Memory B cell (primary cell): Measurements from ENCODE around the gene KCNC3.

Experiments used
- ATAC-seq: fragments of 150-1000 bp; cut with Tn5 transposase; 2 replicates; pipeline ENCODE4 v1.10.0; 2021; ENCODE audit warnings: low read depth, mild to moderate bottlenecking, moderate library complexity
- DNase-seq, 2 donors: peaks; one replicate each; pipeline ENCODE4 v3.0.0; 2022; ENCODE audit warnings: low spot score in 2 of 2
- H3K27ac Mint-ChIP-seq: one replicate; pipeline ENCODE4 v1.8.0; 2022; ENCODE audit warnings: mild to moderate bottlenecking, moderate library complexity, mixed read lengths
- H3K27me3 Mint-ChIP-seq: one replicate; pipeline ENCODE4 v1.8.0; 2022; ENCODE audit warnings: mixed read lengths
- H3K36me3 Mint-ChIP-seq: one replicate; pipeline ENCODE4 v1.8.0; 2022; ENCODE audit warnings: mild to moderate bottlenecking, mixed read lengths
- H3K4me1 Mint-ChIP-seq: one replicate; pipeline ENCODE4 v1.8.0; 2022; ENCODE audit warnings: mixed read lengths
- H3K4me3 Mint-ChIP-seq: one replicate; pipeline ENCODE4 v1.8.0; 2022; ENCODE audit warnings: mild to moderate bottlenecking, moderate library complexity, mixed read lengths
- H3K9me3 Mint-ChIP-seq: one replicate; pipeline ENCODE4 v1.8.0; 2022; ENCODE audit warnings: mixed read lengths

The KCNC3 gene

GRCh38 chr19:50314724-50315708 lies 14.2 kb downstream of the KCNC3 start:
- peak overlapping the region; percentile 6 for H3K27ac Mint-ChIP-seq
- DNase-seq (no peak), ATAC-seq (no peak)
- peaks cover 20% of the 10 kb centered on the region for H3K4me1 Mint-ChIP-seq
- peaks cover 1% of the 10 kb centered on the region for H3K9me3 Mint-ChIP-seq
- peaks cover 36% of the 10 kb centered on the region for H3K27me3 Mint-ChIP-seq
- peaks cover 14% of the 10 kb centered on the region for H3K36me3 Mint-ChIP-seq
- H3K4me3 Mint-ChIP-seq = peak overlapping the region; percentile 41

- Mint-ChIP-seq H3K36me3 (peaks cover 8% of the 10 kb centered on the region), H3K4me3 (peak overlapping the region; percentile 18), H3K4me1 (peaks cover 20% of the 10 kb centered on the region), H3K27me3 (peaks cover 43% of the 10 kb centered on the region), H3K9me3 (peaks cover 1% of the 10 kb centered on the region), H3K27ac (no peak overlapping the region)
- no peak for DNase-seq
- peak; percentile 34 for ATAC-seq
Measured at GRCh38 chr19:50313812-50314536, 15.2 kb downstream of the KCNC3 start.

- H3K27me3 Mint-ChIP-seq = peaks cover 49% of the 10 kb centered on the region
- H3K9me3 Mint-ChIP-seq = peaks cover 1% of the 10 kb centered on the region
- ATAC-seq (no peak), DNase-seq (no peak)
- peaks cover 20% of the 10 kb centered on the region for H3K4me1 Mint-ChIP-seq
- H3K4me3 Mint-ChIP-seq = no peak overlapping the region
- no peak overlapping the region for H3K27ac Mint-ChIP-seq
- peaks cover 8% of the 10 kb centered on the region for H3K36me3 Mint-ChIP-seq
Measured at GRCh38 chr19:50312967-50313811, 16.0 kb downstream of the KCNC3 start.

GRCh38 chr19:50311723-50312635 lies 17.2 kb downstream of the KCNC3 start:
- H3K27ac Mint-ChIP-seq = no peak overlapping the region
- H3K36me3 Mint-ChIP-seq = peaks cover 2% of the 10 kb centered on the region
- DNase-seq = no peak
- ATAC-seq = no peak
- H3K27me3 Mint-ChIP-seq = peaks cover 47% of the 10 kb centered on the region
- H3K9me3 Mint-ChIP-seq = peaks cover 1% of the 10 kb centered on the region
- H3K4me1 Mint-ChIP-seq = peaks cover 20% of the 10 kb centered on the region
- no peak overlapping the region for H3K4me3 Mint-ChIP-seq

- Mint-ChIP-seq H3K9me3 (peaks cover 1% of the 10 kb centered on the region), H3K36me3 (peaks cover 2% of the 10 kb centered on the region), H3K4me1 (peaks cover 16% of the 10 kb centered on the region), H3K4me3 (no peak overlapping the region), H3K27ac (no peak overlapping the region), H3K27me3 (peaks cover 41% of the 10 kb centered on the region)
- ATAC-seq (no peak), DNase-seq (no peak)
Measured at GRCh38 chr19:50310759-50311465, 18.3 kb downstream of the KCNC3 start.

- no peaks in the 10 kb centered on the region for H3K9me3 Mint-ChIP-seq
- peaks cover 41% of the 10 kb centered on the region for H3K27me3 Mint-ChIP-seq
- H3K36me3 Mint-ChIP-seq = peaks cover 2% of the 10 kb centered on the region
- H3K27ac Mint-ChIP-seq = no peak overlapping the region
- H3K4me1 Mint-ChIP-seq = peaks cover 9% of the 10 kb centered on the region
- DNase-seq (no peak), ATAC-seq (no peak)
- H3K4me3 Mint-ChIP-seq = no peak overlapping the region
Measured at GRCh38 chr19:50309396-50310125, 19.6 kb downstream of the KCNC3 start.

- Mint-ChIP-seq H3K4me3 (no peak overlapping the region), H3K36me3 (peaks cover 2% of the 10 kb centered on the region), H3K27me3 (peaks cover 37% of the 10 kb centered on the region), H3K9me3 (no peaks in the 10 kb centered on the region), H3K4me1 (peaks cover 7% of the 10 kb centered on the region), H3K27ac (no peak overlapping the region)
- ATAC-seq = no peak
- no peak for DNase-seq
Measured at GRCh38 chr19:50308991-50309390, 20.2 kb downstream of the KCNC3 start.

- H3K27ac Mint-ChIP-seq = no peak overlapping the region
- DNase-seq (no peak), ATAC-seq (no peak)
- no peaks in the 10 kb centered on the region for H3K4me1 Mint-ChIP-seq
- no peak overlapping the region for H3K4me3 Mint-ChIP-seq
- H3K9me3 Mint-ChIP-seq = no peaks in the 10 kb centered on the region
- H3K27me3 Mint-ChIP-seq = peaks cover 18% of the 10 kb centered on the region
- peaks cover 2% of the 10 kb centered on the region for H3K36me3 Mint-ChIP-seq
Measured at GRCh38 chr19:50303558-50303957, 25.6 kb downstream of the KCNC3 start.

GRCh38 chr19:50301607-50301971 lies 27.6 kb downstream of the KCNC3 start:
- DNase-seq (no peak), ATAC-seq (no peak)
- Mint-ChIP-seq H3K4me1 (peaks cover 4% of the 10 kb centered on the region), H3K36me3 (peaks cover 3% of the 10 kb centered on the region), H3K4me3 (no peak overlapping the region), H3K27me3 (peaks cover 21% of the 10 kb centered on the region), H3K27ac (no peak overlapping the region), H3K9me3 (no peaks in the 10 kb centered on the region)

GRCh38 chr19:50300814-50301606 lies 28.2 kb downstream of the KCNC3 start:
- peaks cover 23% of the 10 kb centered on the region for H3K27me3 Mint-ChIP-seq
- no peak for ATAC-seq
- H3K9me3 Mint-ChIP-seq = no peaks in the 10 kb centered on the region
- no peak overlapping the region for H3K4me3 Mint-ChIP-seq
- DNase-seq = no peak
- H3K27ac Mint-ChIP-seq = no peak overlapping the region
- peaks cover 4% of the 10 kb centered on the region for H3K4me1 Mint-ChIP-seq
- peaks cover 3% of the 10 kb centered on the region for H3K36me3 Mint-ChIP-seq

GRCh38 chr19:50300051-50300450 lies 29.1 kb downstream of the KCNC3 start:
- Mint-ChIP-seq H3K27ac (no peak overlapping the region), H3K4me1 (peaks cover 4% of the 10 kb centered on the region), H3K4me3 (no peak overlapping the region), H3K27me3 (peaks cover 21% of the 10 kb centered on the region), H3K36me3 (peaks cover 1% of the 10 kb centered on the region), H3K9me3 (no peaks in the 10 kb centered on the region)
- DNase-seq = no peak
- no peak for ATAC-seq
